Stimulated activated CD8-positive, alpha-beta memory T cell treated with anti-CD3 and anti-CD28 coated beads, Interleukin-15, amount 100 ng/mL, for 24 hours (primary cell): Measurements from ENCODE around the gene SLC35F4.

Experiments used
- DNase-seq: peaks from one replicate; pipeline ENCODE4 v3.0.0-alpha.2; 2020; ENCODE audit warnings: low read depth

Gene SLC35F4

DNA sequence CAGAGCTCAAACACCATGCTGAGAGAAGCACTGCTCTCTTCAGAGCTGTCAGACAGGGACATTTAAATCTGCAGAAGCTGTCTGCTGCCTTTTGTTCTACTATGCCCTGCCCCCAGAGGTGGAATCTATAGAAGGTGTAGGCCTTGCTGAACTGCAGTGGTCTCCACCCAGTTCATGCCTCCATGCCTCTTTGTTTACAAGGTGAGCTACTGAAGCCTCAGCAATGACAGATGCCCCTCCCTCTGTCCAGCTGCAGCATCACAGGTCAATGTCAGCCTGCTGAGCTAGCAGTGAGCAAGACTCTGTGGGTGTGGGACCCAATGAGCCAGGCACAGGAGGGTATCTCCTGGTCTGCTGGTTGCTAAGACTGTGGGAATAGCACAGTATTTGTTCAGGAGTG, 346.8 kb downstream of the SLC35F4 start:
- DNase-seq, result no peak
